ENCODE data around the gene HEATR5A. TPM values are rescaled to one million over a fixed set of nuclear protein-coding genes. Genes with fewer than 3 reads are reported as not detected.
A peak's percentile ranks its signal among the peaks of the same experiment; 100 is the strongest.
"Not testable (repeated sequence)": the region's sequence is repeated elsewhere in the genome, so short reads cannot be mapped to it uniquely, and the experiment has no call there.

HEATR5A gene
- total RNA-seq, 2 donors from 2014 or later: 19.9 to 20.0 TPM

DNA sequence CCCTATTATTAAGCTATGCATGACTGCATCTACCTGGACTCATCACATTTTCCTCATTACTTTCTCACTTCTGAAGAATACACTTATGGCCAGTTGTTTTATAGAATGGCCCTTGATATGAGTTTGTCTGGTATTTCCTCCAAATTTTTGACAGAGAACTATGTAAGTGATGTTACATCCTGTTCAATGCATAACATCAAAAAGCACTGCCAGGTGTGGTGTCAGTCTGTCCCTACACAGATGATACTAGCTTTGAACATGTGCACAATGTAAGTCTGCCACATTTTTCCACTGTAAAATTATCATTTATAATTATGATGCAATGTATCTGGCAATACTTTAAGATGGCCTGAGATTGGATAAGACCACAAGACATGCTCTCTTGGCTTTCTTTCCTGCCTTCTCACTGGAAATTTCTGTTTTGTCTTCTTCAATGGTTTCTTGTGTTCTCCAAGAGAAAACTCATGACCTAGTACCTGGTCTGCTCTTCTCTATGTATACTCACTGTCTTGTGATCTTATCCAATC is 28.3 kb downstream of the HEATR5A start:
- no peak for ATAC-seq
- no peak overlapping the region for H3K4me3 Mint-ChIP-seq
- H3K27ac Mint-ChIP-seq: no peak overlapping the region
- no peaks in the 10 kb centered on the region for H3K27me3 Mint-ChIP-seq
- no peak for DNase-seq (ENCODE audit: low spot score)
- H3K36me3 Mint-ChIP-seq: peaks cover 5% of the 10 kb centered on the region
- no peaks in the 10 kb centered on the region for H3K9me3 Mint-ChIP-seq
- H3K4me1 Mint-ChIP-seq (ENCODE audit: low read depth in 2 of 2): peaks cover 0 to 12% of the 10 kb centered on the region in 2 donors

DNA sequence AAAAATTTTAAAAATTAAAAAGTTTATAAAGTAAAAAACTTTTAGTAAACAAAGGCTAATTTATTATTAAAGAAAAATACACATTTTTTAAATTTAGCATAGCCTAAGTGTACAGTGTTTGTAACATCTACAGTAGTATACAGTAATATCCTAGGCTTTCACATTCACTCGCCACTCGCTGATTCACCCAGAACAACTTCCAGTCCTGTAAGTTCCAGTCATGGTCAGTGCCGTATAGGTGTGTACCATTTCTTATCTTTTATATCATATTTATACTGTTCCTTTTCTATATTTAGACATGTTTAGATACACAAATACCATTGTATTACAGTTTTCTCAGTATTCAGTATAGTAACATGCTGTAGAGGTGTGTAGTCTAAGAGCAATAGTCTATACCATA is 28.9 kb downstream of the HEATR5A start:
- H3K4me3 Mint-ChIP-seq: no peak overlapping the region
- no peaks in the 10 kb centered on the region for H3K27me3 Mint-ChIP-seq
- H3K36me3 Mint-ChIP-seq: peaks cover 5% of the 10 kb centered on the region
- H3K27ac Mint-ChIP-seq: no peak overlapping the region
- peaks cover 0 to 12% of the 10 kb centered on the region in 2 donors for H3K4me1 Mint-ChIP-seq (ENCODE audit: low read depth in 2 of 2)
- DNase-seq (ENCODE audit: low spot score) (no peak), ATAC-seq (no peak)
- no peaks in the 10 kb centered on the region for H3K9me3 Mint-ChIP-seq

DNA sequence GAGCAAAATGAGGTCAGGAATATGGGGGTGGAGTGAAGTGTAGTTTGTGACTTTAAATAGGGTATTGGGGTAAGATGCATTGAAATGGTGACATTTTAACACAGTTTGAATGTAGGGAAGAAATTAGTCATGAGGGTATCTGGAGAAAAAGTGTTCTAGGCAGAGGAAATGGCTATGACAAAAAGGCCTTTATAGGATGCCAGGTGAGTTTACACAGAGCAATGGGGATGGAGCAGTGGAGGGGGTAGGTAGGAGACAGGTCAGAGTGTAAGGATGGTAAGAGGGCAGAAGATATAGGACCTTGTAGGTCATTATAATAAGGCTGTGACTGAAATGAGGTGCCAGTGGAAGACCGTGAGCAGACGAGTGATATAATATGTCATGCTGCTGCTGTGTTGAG is 30.4 kb downstream of the HEATR5A start:
- no peak for DNase-seq (ENCODE audit: low spot score)
- H3K9me3 Mint-ChIP-seq: no peaks in the 10 kb centered on the region
- H3K4me3 Mint-ChIP-seq: no peak overlapping the region
- H3K27me3 Mint-ChIP-seq: no peaks in the 10 kb centered on the region
- H3K27ac Mint-ChIP-seq: peak overlapping the region in 1 of 2 donors; percentile 0
- ATAC-seq: peak in 1 of 2 donors; percentile 46
- H3K4me1 Mint-ChIP-seq (ENCODE audit: low read depth in 2 of 2): peaks cover 0 to 12% of the 10 kb centered on the region in 2 donors
- H3K36me3 Mint-ChIP-seq: peaks cover 5% of the 10 kb centered on the region

DNA sequence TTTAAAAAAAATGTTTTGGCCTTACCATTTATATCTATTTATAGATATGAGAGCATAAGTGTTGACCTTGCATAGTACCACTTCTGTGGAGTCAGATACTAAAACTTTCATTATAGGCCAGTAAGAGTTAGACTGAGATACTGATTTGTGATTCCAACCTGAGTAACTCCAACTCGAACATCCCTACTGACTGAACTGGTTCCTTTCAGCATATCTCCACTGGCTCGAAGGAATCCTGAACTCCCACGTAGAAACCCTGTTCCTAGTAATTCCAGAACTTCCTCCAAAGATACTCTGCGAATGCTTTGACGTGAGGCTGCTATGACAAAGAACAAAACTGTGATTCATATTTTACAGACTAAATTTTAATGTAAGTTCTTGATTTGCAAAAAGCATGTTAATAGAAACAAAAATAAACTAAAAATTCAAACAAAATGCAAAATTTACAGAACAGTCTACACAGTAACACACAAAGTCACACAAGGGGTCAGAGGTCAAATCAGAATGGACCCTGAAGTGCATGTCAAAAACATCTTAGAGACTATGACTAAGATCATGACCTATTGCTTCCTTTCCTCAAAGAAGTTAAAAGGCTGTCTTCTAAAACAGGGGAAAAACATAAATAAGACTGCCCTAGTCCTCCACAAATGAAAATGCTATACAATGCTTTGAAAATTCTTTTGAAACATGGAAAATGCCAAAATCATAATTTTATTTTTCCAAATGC is 31.5 kb downstream of the HEATR5A start:
- peak overlapping the region; percentile 20 for H3K4me3 Mint-ChIP-seq
- no peaks in the 10 kb centered on the region for H3K9me3 Mint-ChIP-seq
- peaks cover 0 to 12% of the 10 kb centered on the region in 2 donors for H3K4me1 Mint-ChIP-seq (ENCODE audit: low read depth in 2 of 2)
- DNase-seq (ENCODE audit: low spot score): no peak
- H3K27ac Mint-ChIP-seq: peak overlapping the region; percentile 0 to 40
- ATAC-seq: peak in 1 of 2 donors; percentile 53
- no peaks in the 10 kb centered on the region for H3K27me3 Mint-ChIP-seq
- peaks cover 5% of the 10 kb centered on the region for H3K36me3 Mint-ChIP-seq

DNA sequence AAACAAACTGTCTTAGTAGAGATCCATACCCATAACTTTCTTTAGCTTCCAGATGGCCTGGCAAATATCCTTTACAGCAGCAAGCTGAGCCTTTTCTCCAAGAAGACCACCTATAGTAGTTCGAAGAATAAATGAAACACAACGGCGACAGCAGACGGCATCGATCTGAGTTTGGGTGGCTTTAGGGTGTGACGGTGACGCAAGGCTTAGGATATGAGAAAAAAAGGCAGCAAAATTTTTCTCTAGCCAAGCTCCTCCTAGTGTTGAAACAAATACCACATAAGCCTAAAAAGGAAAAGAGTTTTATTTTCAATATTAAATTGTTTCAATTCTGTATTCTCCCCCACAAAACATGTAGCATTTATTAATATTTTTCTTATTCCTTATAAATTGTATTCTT is 33.3 kb downstream of the HEATR5A start:
- Mint-ChIP-seq H3K4me1 (ENCODE audit: low read depth in 2 of 2) (peaks cover 0 to 12% of the 10 kb centered on the region in 2 donors), H3K36me3 (peaks cover 5% of the 10 kb centered on the region), H3K27me3 (no peaks in the 10 kb centered on the region), H3K4me3 (no peak overlapping the region), H3K27ac (no peak overlapping the region), H3K9me3 (no peaks in the 10 kb centered on the region)
- DNase-seq (ENCODE audit: low spot score) (no peak), ATAC-seq (no peak)

DNA sequence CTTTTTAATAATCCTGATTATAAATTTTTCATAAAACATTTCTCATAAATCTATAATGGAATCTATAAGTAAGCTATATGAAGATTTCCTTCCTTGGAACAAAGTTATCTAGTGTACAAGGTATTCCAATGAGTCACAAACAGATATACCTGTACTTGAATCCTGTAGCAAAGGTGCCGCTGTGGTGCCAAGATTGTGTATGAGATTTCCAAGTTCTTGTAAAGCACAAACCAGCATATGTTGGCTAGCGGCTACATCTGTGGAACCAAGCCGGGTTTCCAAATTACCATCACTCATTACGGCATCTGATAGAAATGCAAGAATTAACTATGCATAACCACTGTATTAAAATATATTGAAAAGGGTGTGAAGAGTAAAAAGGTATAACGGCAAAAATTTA is 34.1 kb downstream of the HEATR5A start:
- no peaks in the 10 kb centered on the region for H3K9me3 Mint-ChIP-seq
- H3K4me3 Mint-ChIP-seq: no peak overlapping the region
- no peak overlapping the region for H3K27ac Mint-ChIP-seq
- no peaks in the 10 kb centered on the region for H3K27me3 Mint-ChIP-seq
- peaks cover 0 to 12% of the 10 kb centered on the region in 2 donors for H3K4me1 Mint-ChIP-seq (ENCODE audit: low read depth in 2 of 2)
- peaks cover 5% of the 10 kb centered on the region for H3K36me3 Mint-ChIP-seq
- ATAC-seq (no peak), DNase-seq (ENCODE audit: low spot score) (no peak)

DNA sequence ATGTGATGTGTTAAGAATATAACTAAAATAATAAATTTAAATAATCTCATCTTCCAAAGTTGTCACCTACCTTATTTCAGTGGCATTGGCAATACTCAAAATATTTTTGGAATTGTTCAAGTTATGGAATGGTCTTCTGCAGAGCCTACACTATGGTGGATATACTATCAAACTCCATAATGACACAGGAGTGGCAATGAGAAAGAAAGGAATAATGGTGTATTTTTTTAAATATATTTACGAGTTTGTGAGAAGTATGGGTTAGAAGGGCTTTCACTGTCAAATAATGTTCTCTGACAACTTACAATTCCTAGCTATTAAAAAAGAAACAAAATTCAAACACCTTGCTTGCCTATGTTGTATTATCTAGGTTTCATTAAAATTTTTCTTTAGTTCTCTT is 38.1 kb downstream of the HEATR5A start:
- ATAC-seq: no peak
- Mint-ChIP-seq H3K27me3 (no peaks in the 10 kb centered on the region), H3K27ac (no peak overlapping the region), H3K9me3 (no peaks in the 10 kb centered on the region), H3K4me1 (ENCODE audit: low read depth in 2 of 2) (peaks cover 5 to 7% of the 10 kb centered on the region in 2 donors), H3K36me3 (no peaks in the 10 kb centered on the region), H3K4me3 (no peak overlapping the region)
- DNase-seq (ENCODE audit: low spot score): no peak

DNA sequence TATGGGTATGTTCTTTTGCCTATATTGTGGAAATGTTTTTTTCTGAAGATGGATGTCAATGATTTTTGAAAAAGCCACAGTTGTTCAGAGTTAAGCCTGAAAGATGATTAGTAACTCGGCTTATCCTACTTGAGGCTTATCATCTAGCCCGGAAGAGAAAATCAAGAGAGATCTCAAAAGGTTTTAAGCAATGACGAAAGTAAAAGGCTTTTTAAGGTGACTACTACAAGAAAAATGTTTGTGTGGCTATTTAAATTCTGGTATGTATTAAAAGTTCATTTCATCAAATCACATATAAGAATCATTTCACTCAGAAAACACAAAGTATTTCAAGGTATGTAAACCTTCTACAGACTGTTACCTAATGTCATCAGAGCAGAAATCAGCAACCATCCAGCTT is 40.2 kb downstream of the HEATR5A start:
- H3K27me3 Mint-ChIP-seq: no peaks in the 10 kb centered on the region
- peaks cover 5 to 7% of the 10 kb centered on the region in 2 donors for H3K4me1 Mint-ChIP-seq (ENCODE audit: low read depth in 2 of 2)
- H3K9me3 Mint-ChIP-seq: no peaks in the 10 kb centered on the region
- no peak for ATAC-seq
- no peak for DNase-seq (ENCODE audit: low spot score)
- no peaks in the 10 kb centered on the region for H3K36me3 Mint-ChIP-seq
- no peak overlapping the region for H3K4me3 Mint-ChIP-seq
- no peak overlapping the region for H3K27ac Mint-ChIP-seq

DNA sequence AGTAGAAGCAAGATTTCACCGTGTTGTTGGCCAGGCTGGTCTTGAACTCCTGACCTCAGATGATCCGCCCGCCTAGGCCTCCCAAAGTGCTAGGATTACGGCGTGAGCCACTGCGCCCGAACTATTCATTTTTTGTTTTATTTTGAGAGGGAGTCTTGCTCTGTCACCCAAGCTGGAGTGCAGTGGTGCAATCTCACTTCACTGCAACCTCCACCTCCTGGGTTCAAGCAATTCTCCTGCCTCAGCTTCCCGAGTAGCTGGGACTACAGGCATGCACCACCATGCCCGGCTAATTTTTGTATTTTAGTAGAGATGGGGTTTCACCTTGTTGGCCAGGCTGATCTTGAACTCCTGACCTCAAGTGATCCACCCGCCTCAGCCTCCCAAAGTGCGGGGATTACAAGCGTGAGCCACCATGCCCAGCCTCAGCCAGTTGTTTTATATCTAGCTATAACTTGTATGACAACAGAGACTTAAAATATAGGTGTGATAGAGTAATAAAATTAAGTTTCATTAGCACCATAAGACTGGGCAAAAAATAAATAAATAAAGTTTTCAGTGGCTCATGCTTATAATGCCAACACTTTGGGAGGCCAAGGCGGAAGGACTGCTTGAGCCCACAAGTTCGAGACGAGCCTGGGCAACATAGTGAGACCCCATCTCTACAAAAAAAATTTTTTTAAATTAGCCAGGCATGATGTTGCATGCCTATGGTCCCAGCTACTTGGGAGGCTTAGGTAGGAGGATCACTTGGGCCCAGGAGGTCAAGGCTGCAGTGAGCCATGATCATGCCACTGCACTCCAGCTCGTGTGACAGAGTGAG is 41.0 kb downstream of the HEATR5A start:
- H3K27ac Mint-ChIP-seq; H3K4me3 Mint-ChIP-seq; H3K9me3 Mint-ChIP-seq; H3K4me1 Mint-ChIP-seq (ENCODE audit: low read depth in 2 of 2); ATAC-seq; H3K36me3 Mint-ChIP-seq; DNase-seq (ENCODE audit: low spot score); H3K27me3 Mint-ChIP-seq: not testable (repeated sequence)

DNA sequence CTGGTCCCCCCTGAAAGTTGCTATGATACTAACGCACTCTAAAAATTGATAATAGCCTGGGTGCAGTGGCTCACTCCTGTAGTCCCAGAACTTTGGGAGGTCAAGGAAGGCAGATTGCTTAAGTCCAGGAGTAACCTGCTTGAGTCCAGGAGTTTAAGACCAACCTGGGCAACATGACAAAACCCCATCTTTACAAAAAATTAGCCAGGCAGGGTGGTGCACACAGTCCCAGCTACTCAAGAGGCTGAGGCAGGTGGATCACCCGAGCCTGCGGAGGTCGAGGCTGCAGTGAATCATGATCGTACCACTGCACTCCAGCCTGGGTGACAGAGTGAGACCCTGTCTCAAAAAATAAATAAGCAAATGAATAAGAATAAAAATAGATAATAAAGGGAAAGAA is 42.9 kb downstream of the HEATR5A start:
- no peak for DNase-seq (ENCODE audit: low spot score)
- no peaks in the 10 kb centered on the region for H3K9me3 Mint-ChIP-seq
- H3K27me3 Mint-ChIP-seq: no peaks in the 10 kb centered on the region
- H3K36me3 Mint-ChIP-seq: no peaks in the 10 kb centered on the region
- ATAC-seq: no peak
- no peak overlapping the region for H3K4me3 Mint-ChIP-seq
- peak overlapping the region in 1 of 2 donors; percentile 23 for H3K27ac Mint-ChIP-seq
- peaks cover 5 to 7% of the 10 kb centered on the region in 2 donors for H3K4me1 Mint-ChIP-seq (ENCODE audit: low read depth in 2 of 2)

DNA sequence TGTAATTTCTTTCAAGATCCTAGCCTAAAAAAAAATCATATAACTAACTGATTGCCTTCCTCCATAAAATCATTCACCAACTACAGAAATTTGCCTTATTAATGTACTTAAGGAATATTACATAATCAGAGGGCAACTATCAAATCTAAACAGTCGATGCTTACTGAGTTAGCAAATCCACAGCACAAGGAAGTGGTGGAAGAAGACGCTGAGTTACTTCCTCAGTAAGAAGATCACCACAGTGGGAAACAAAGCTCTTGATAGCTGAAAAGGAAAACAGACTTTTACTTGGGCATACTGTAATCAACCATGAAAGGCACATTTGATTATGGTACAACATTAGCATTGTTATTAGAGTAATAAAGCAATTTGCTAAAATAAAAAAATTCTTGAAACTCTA is 48.7 kb downstream of the HEATR5A start:
- Mint-ChIP-seq H3K4me1 (ENCODE audit: low read depth in 2 of 2) (peaks cover 0 to 6% of the 10 kb centered on the region in 2 donors), H3K27ac (peak overlapping the region in 1 of 2 donors; percentile 15), H3K9me3 (no peaks in the 10 kb centered on the region), H3K27me3 (no peaks in the 10 kb centered on the region), H3K36me3 (no peaks in the 10 kb centered on the region), H3K4me3 (no peak overlapping the region)
- no peak for ATAC-seq
- DNase-seq (ENCODE audit: low spot score): no peak

DNA sequence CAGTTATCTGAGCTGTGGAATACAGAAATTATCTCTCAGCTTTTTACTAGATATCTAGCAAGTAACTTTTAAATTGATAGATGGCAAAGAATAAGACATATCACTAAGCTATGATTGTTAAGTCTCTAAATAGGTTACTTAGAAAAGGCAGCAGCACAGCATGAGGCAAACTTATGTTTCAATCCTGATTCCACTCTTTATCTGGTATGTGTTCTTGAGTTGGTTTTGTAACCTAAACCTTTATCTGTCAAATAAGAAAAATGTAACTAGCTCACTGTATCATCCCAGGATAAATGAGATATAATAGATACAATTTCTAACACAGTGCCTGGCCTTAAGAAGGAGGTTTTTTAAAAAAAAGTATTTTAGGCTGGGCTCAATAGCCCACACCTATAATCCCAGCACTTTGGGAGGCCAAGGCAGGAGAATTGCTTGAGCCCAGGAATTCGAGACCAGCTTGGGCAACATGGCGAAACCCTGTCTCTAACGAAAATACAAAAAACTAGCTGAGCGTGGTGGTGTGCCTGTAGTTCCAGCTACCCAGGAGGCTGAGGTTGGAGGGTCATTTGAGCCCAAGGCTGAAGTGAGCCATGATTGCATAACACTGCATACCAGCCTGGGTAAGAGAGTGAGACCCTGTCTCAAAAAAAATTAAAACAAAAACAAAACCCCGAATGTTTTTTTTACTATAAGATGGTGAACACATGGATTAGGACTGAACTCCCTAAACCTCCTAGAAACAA is 56.8 kb downstream of the HEATR5A start:
- DNase-seq (ENCODE audit: low spot score): no peak
- H3K4me1 Mint-ChIP-seq (ENCODE audit: low read depth in 2 of 2): no peaks in the 10 kb centered on the region
- ATAC-seq: no peak
- no peaks in the 10 kb centered on the region for H3K27me3 Mint-ChIP-seq
- no peak overlapping the region for H3K4me3 Mint-ChIP-seq
- H3K9me3 Mint-ChIP-seq: no peaks in the 10 kb centered on the region
- no peak overlapping the region for H3K27ac Mint-ChIP-seq
- peaks cover 9% of the 10 kb centered on the region for H3K36me3 Mint-ChIP-seq

DNA sequence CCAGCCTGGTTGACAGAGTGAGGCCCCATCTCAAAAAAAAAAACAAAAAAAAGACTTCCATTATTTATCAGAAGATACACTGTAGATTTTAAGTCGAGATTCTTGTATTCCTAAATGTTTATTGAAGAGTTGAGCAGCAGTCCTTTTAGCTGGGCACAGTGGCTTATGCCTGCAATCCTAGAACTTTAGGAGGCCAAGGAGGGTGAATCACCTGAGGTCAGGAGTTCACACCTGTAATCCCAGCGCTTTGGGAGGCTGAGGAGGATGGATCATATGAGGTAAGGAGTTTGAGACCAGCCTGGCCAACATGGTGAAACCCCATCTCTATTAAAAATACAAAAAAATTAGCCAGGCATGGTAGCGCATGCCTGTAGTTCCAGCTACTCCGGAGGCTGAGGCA is 57.6 kb downstream of the HEATR5A start:
- H3K27ac Mint-ChIP-seq: no peak overlapping the region
- H3K4me1 Mint-ChIP-seq (ENCODE audit: low read depth in 2 of 2): no peaks in the 10 kb centered on the region
- no peaks in the 10 kb centered on the region for H3K27me3 Mint-ChIP-seq
- H3K36me3 Mint-ChIP-seq: peaks cover 10% of the 10 kb centered on the region
- DNase-seq (ENCODE audit: low spot score): no peak
- no peak for ATAC-seq
- no peaks in the 10 kb centered on the region for H3K9me3 Mint-ChIP-seq
- H3K4me3 Mint-ChIP-seq: no peak overlapping the region
